ENCODE measurements around the gene ZNF280B. TPM values are rescaled to one million over a fixed set of nuclear protein-coding genes. Genes with fewer than 3 reads are reported as not detected.

Gene ZNF280B
- total and polyA plus RNA-seq, 2 of the 13 experiments (the other 11 are each of a cell fraction or from before 2014, with no cell fraction given), result 3.7 to 3.9 TPM

Other genes starting within 250 kb of the ZNF280B start
- gene ZNF280A, start 11.5 kb upstream of the ZNF280B start, total RNA-seq (2016; rRNA removed; fragmentation: Illumina TruSeq; extraction: Trizol), result 2.9 and 4.4 TPM in 2 replicates
- 1.1 and 1.4 TPM in 2 replicates for gene ZNF280A, start 11.5 kb upstream of the ZNF280B start, polyA plus RNA-seq (2011; rRNA removed)
- 0.11 and 0.45 TPM in 2 replicates for gene PRAME, start 50.5 kb upstream of the ZNF280B start, total RNA-seq (2016; rRNA removed; fragmentation: Illumina TruSeq; extraction: Trizol)
- gene PRAME, start 50.5 kb upstream of the ZNF280B start, polyA plus RNA-seq (2011; rRNA removed), result 0.83 and 1.1 TPM in 2 replicates
- gene GGTLC2, start 135.9 kb upstream of the ZNF280B start, total RNA-seq (2016; rRNA removed; fragmentation: Illumina TruSeq; extraction: Trizol), result not detected in 2 replicates
- gene GGTLC2, start 135.9 kb upstream of the ZNF280B start, polyA plus RNA-seq (2011; rRNA removed), result not detected in 2 replicates

Measured in HepG2 (cell line).